HG03025 (cell line): Measurements from ENCODE around the gene F11.
"Not testable (repeated sequence)": the region's sequence is repeated elsewhere in the genome, so short reads cannot be mapped to it uniquely, and the experiment has no call there.

Experiments
- ATAC-seq: cut with Tn5 transposase; IDR thresholded peaks from one replicate; pipeline ENCODE4 v1.9.1; 2021; ENCODE audit warnings: mild to moderate bottlenecking, moderate library complexity; ENCODE audit not compliant: unreplicated experiment, low FRiP score

The F11 gene

DNA sequence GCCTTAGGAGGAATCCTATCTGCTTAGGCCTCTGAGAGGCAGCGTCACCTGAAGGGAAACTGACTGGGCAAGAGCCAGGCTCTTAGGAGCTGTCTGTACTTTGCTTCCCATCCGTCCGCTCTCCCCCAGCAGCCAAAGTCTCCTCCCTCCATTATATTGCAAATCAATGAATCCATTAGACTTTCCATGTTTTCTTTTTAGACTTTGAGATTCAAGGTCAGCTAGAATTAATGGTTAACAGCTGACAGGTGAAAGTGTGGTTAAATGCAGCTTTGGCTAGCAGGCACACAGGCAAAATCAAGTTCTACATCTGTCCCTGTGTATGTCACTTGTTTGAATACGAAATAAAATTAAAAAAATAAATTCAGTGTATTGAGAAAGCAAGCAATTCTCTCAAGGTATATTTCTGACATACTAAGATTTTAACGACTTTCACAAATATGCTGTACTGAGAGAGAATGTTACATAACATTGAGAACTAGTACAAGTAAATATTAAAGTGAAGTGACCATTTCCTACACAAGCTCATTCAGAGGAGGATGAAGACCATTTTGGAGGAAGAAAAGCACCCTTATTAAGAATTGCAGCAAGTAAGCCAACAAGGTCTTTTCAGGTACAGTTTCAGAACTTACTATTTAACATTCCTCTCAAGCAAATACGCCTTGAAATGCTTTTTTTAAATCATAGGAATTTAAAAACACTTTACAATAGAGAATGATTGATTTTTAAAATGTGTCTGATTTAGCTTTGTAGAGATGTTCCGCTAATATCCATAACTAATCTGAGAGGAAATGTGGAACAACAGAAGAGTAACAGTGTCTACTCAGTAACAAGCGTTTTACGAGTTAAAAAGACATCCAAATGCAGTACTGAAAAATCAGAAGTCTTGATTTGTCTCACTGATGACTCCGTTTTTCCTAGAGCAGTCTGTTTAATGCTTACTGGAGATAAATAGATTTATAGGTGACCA lies at the start of gene F11:
Gene F11, plus strand, starts transcription at position 507 of the 970 bp plus-strand sequence. CDS start 948 bp downstream, outside the sequence.
- no peak for ATAC-seq

DNA sequence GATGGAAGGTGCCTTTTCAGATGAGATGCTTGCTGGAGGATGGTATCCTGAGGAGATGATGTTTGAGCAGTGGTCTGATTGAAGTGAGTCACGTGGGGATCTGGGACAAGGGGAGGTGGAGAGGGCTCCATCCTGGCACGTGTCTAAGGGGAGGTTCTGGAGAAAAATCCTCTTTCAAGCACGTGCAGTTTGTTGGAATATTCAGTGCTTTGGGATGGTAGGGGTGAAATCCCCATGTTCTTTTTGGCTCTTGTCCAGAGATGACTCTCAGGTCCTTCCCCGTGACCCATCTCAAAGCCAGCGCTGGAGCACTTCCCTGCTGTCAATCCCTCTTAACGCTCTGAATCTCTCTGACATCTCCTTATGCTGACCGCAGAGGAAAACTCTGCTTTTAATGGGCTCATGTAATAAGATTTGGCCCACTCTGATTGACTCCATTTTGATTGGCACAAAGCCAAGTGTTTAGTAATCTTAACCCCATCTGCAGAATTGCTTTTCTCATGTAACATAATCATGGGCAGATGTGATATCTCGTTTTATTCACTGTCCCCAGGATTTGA lies 49.4 kb upstream of the F11 start:
- ATAC-seq, result no peak

DNA sequence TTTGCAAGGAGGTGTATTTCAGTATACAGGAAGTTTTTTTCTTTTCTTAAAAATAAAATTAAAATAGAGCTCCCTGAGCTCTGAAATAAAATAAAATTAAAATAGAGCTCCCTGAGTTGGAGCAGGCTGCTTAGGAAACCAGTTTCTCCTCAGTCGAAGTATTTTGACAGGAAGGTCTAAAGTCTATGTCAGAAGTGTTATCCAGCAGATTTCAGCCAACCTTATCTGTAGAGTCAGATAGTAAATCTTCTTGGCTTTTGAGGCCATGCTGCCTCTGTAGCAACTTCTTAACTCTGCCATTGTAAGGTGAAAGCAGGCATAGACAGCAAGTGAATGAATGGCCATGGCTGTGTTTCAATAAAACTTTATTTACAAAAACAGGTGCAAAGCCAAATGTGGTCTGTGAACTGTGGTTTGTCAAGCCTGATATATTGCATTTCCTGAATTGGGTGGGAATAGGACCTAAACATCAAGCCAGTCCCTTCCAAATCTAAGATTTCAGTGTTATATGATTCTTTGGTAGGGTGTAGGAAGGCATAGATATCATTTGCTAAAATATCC lies 48.2 kb upstream of the F11 start:
- ATAC-seq, result no peak

DNA sequence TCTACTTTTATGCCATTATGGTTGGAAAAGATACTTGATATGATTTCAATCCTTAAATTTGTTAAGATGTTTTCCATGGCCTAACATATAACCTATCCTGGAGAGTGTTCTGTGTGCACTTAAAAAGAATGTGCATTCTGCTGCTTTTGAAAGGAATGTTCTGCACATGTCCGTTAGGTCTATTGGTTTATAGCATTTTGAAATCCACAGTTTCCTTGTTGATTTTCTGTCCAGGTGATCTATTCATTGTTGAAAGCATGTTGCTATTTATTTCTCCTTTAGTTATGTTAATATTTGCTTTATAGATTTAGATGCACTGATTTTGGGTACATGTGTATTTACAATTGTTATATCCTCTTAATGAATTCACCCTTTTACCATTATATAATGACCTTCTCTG lies 44.4 kb upstream of the F11 start:
- no peak for ATAC-seq

DNA sequence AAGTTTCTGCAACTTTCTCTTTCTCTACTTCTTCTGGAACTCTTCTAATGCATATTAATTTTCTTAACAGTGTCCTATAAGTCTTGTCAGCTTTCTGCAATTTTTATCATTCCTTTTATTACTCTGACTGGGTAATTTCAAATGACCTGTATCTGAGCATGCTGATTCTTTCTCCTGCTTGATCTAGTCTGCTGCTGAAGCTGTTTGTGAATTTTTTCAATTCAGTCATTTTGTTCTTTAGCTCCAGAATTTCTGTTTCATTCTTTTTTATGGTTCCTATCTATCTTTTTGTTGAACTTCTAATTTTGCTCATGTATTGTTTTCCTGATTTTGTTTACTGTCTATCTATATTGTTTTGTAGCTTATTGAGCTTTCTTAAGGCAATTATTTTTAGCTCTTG lies 40.1 kb upstream of the F11 start:
- ATAC-seq, result no peak

DNA sequence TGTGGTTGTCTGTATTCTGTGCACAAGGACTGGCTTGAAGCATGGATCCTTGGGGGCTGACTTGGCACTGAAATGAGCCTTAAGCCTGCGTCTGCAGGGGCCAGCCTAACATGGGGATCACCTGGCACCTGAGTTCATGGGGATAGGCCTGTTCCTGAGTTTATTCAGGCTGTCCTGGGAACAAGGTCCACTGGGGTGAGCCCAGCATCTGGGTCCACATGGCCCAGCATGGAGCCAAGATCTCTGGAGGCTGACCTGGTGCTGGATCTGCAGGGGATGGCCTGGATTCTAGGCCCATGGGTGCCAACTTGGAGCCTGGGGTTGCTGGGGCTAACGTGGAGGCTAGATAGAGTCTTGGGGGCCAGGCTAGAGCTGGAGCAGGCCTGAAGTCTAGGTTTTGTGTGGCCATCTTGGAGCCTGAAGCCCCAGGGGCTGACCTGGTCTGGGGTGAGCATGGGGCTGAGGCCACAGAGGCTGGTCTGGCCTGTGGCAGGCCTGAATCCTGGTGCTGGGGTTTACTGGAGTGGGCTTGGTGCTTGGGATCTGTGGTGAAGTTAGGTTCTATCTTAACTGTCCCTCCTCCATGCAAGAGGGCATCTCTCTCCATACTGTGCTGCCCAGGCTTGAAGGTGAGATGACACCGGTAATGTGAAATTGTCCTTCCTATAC lies 39.3 kb upstream of the F11 start:
- ATAC-seq, result no peak

DNA sequence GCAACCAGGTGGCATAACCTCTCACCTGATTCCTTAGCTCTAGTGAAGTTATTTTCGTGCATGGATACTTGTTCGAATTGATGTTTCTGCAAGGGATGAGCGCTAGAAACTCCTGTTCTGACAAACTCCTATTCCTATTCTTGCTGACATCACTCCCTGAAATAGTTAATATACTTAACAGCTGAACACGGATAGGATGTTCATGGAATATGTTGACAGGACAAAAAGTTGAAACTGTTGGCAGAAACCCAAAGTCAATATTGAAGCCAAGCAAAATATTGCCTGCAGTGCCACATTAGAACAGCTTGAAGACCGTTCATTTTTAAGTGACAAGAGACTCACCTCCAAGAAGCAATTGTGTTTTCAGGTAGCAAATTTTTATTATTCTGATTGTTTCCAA lies 38.8 kb upstream of the F11 start, which contains the start of gene KLKB1:
Gene KLKB1, plus strand, starts transcription at position 287 of the 400 bp plus-strand sequence. CDS start 689 bp downstream, outside the sequence.
- no peak for ATAC-seq

DNA sequence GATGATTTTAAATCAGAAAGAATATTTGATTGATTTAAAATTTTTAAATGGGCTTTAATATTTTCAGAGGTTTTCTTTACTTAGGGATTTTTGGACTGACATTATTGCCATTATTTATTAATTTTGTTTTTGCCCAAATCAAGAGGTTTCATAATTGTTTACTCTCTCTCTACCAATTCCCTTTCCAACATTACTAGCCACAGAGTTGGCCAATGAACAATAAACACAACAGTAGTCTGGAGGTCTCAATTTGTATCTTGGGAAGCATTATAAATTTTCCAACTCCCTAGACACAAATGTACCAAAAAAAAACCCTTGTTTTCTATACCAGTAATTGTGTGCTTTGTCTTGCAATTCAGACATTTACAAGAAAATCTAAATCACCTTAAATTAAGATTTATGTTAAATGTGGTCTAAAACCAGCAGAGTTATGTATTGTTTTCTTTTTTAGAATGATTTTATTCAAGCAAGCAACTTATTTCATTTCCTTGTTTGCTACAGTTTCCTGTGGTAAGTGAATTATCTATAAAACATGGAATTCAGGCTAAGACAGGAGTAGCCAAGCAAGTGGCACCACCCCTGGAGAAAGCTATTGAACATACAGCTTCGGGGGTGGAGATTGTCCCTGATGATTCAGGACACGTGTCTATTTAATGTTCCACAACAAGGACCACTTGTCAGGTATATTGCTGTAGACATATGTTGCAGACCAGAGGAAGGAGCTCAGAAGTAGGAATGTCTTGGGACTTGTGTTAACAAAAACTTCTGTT lies 38.1 kb upstream of the F11 start:
- ATAC-seq, result no peak

DNA sequence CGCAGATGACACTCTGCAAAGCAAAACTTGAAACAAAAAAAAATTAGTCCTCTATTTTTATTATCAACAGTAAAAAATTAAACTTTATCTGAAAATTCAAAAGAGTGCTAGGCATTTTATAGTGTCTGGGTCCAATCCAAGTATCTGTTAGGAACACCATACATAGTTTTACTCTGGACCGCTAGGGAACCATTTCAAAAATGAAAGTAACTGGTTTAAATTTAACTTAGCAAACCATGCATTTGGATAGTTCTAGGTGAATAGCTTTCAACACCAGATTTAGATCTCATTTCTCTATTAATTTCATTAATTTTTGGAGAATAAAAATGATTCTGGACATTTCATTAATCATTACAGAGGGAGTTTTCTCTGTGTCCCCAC lies 37.5 kb upstream of the F11 start:
- no peak for ATAC-seq

DNA sequence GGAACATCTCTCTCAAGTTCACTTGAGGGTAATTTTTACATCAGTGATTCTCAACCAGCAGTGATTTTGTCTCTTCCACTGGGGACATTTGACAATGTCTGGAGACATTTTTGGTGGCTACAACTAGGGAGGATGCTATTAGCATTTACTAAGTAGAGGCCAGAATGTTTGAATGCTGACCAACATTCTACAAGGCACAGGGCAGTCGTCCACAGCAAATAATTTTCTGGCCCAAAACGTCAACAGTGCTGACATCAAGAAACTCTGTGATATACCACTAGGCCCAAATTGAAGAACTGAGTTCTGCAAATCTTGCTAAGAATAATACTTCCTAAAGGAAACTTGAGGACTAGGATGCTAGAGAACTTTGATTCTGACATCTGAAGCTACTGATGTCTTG lies 31.6 kb upstream of the F11 start:
- no peak for ATAC-seq

DNA sequence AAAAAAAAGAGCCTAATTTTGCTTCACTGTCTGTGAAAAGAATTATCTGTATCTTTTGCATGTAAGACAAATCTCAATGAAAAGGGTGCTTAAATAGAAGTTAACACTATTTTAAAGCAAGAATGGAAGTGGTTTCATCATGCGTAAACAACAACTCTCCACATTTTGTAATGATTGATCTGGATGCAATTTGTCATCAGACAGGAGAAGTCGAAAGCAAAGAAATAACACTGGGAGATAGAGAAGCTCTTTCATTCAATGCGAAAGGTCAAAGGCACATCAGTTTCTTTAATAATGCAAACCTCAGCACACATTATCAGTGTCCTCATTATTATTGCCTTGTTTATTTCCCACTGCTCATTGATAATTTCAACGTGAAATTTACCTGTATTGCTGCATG lies 29.9 kb upstream of the F11 start:
- no peak for ATAC-seq

DNA sequence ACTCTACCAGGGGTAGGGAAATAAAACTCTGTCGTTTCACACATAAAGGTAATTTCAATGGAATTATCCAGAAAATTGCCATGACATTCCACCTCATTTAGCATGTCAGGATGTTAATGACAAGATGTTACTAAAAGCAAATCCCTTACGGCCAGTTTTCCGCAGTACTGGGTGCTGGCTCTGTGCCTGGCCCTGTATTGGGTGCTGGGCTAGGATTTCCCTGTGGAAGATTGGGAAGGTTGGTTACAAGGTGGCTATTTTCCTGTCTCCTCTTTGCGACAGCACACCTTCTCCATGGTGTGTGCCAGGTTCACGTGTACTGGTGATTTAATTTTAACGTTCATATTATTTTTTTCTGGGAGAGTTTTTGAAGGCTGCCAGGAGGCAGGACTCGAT lies 25.5 kb upstream of the F11 start:
- ATAC-seq, result no peak

DNA sequence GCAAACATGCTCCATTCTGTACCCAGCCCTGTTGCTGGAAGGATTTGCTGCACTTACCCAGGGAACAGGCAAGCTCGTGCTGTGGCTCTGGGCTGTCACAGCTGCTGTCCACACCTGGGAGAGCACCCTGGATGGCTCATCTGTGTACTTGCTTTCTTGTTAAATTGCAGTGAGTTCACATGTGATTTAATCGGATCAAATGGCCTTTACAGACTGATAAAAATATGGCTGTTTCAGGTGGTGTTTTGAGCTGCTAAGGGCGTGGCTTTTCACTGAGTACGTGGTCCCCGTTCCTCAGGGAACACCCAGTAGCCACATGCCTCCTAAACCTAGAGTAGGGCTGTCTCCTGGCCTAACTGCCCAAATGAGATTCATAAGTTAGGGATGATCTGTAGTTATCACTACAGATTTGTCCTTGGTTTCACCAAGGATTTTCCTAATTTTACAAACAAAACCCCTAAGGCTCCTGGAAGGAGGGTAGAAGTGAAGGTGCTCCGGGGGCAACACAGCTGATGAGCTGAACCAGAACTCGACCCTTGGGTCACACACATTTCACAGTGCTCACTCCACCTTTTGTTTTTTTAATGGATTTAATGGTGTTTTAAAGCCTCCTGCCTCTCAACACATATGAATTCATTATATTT lies 25.0 kb upstream of the F11 start:
- no peak for ATAC-seq

DNA sequence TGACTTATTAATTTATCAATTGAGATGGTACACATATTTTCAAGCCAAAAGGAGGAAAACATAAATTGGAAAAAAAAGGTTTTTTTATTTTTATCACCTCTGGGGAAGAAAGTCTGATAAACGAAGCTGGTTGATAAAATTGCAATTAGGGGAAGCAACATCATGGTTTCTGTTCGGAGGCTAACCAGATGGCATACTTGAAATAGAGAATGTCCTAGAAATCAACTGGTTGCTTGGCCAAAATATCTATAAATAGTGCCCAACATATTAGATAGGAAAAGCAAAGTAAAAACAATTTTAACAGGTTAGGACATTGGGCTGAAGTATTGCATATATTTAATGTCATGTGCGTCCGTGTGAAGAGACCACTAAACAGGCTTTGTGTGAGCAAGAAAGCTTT lies 24.4 kb upstream of the F11 start:
- no peak for ATAC-seq

DNA sequence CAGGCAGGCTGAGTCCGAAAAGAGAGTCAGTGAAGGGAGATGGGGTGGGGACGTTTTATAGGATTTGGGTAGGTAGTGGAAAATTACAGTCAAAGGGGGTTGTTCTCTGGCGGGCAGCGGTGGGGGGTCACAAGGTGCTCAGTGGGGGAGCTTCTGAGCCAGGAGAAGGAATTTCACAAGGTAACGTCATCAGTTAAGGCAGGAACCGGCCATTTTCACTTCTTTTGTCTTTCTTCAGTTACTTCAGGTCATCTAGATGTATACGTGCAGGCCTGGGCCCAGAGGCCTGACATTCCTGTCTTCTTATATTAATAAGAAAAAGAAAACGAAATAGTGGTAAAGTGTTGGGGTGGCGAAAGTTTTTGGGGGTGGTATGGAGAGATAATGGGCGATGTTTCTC lies 24.0 kb upstream of the F11 start:
- ATAC-seq, result not testable (repeated sequence)

DNA sequence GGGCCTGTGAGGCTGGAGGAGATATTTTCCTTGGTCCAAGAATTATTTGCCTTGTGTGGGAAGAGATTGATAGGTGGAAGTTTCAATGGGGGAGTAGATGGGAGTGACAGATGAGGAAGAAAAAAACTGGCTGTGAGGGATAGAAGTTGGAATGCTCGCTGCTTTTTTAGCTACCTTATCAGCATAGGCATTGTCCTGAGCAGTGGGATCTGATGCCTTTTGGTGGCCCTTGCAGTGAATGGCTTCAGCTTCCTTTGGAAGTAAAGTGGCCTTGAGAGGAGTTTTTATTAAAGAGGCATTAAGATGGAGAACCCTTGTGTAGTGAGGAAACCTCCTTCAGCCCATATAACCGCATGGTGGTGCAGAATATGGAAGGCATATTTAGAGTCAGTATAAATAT lies 22.7 kb upstream of the F11 start:
- ATAC-seq, result no peak

DNA sequence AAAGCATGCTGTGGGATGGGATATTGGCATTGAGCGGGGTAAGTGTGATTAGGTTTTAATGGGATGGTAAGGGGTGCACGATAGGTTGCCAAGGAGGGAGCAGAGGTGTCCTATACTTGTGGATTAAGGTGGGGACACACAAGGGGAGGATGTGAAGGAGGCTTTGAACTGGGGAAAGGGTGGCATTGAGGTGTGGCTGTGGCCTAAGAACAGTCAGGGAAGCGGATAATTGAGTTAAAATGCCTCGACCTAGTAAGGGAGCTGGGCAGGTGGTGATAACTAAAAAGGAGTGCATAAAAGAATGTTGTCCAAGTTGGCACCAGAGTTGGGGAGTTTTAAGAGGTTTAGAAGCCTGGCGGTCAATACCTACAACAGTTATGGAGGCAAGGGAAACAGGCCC lies 21.2 kb upstream of the F11 start:
- ATAC-seq, result no peak

DNA sequence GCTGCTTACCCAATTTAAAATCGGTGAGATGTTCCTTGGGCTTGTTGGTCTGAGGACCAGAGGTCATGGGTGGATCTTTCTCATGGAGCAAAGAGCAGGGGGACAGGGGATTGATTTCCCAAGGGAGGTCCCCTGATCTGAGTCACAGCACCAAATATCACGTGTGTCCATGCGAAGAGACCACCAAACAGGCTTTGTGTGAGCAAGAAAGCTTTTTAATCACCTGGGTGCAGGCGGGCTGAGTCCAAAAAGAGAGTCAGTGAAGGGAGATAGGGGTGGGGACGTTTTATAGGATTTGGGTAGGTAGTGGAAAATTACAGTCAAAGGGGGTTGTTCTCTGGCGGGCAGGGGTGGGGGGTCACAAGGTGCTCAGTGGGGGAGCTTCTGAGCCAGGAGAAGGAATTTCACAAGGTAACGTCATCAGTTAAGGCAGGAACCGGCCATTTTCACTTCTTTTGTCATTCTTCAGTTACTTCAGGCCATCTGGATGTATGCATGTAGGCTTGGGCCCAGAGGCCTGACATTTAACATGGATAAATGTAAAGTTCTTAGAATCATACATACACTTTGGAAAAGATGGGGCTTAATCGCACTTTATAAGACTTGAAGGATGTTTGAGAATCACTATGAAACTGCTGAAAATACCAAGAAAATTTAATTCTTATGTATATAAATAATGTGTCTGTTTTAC lies 18.8 kb upstream of the F11 start:
- ATAC-seq, result not testable (repeated sequence)

DNA sequence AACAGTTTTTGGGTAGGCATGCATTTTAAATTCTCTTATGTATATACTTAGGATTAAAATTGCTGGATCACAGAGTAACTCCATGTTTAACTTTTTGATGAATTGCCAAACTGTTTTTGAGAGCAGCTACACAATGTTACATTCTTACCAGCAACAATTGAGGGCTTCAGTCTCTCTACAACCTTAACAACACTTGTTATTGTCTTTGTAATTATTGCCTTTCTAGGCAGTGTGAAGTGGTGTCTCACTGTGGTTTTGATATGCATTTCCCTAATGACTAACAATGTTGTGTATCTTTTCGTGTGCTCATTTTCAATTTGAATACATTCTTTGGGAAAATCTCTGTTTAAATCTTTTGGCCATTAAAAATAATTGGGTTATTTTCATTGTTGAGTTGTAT lies 17.3 kb upstream of the F11 start:
- ATAC-seq, result no peak
